Upper lobe of right lung (tissue), 1 donor: ENCODE results near the gene FAM50A. TPM values are rescaled to one million over a fixed set of nuclear protein-coding genes. Genes with fewer than 3 reads are reported as not detected.

ENCODE experiments used
- ATAC-seq: fragments of 200-7000 bp; cut with Tn5 transposase; one replicate; pipeline ENCODE4 v1.9.1; 2020; ENCODE audit warnings: mild to moderate bottlenecking, moderate library complexity
- DNase-seq: peaks from one replicate; pipeline ENCODE4 v3.0.0-alpha.2; 2020
- H3K27ac ChIP-seq: fragments of 200-600 bp; one replicate; pipeline ENCODE4 v1.8.0; 2022
- H3K27me3 ChIP-seq: fragments of 200-600 bp; one replicate; pipeline ENCODE4 v1.8.0; 2022; ENCODE audit warnings: mild to moderate bottlenecking
- H3K36me3 ChIP-seq: fragments of 200-600 bp; one replicate; pipeline ENCODE4 v1.8.0; 2022
- H3K4me1 ChIP-seq: fragments of 200-600 bp; one replicate; pipeline ENCODE4 v1.8.0; 2022
- H3K4me3 ChIP-seq: fragments of 200-600 bp; one replicate; pipeline ENCODE4 v1.8.0; 2022; ENCODE audit warnings: mild to moderate bottlenecking
- H3K9me3 ChIP-seq: fragments of 200-600 bp; one replicate; pipeline ENCODE4 v1.8.0; 2022
- intact Hi-C: fragments of 100-400 bp; cut with DNase I; formaldehyde crosslinking; loops from one replicate; pipeline ENCODE4 v1.11.0; 2022
- total RNA-seq: library from RNA; stranded (reverse); fragmentation: NEBNext Ultra II Directional; extraction: Animal tissue kit (Norgen Biotek cat#: 25700); gene quantifications from one replicate; pipeline ENCODE4 v1.2.1, GENCODE V29; 2021
- TF ChIP-seq, protein P1 (sequence below): fragments of 200-600 bp; IDR thresholded peaks from one replicate; pipeline ENCODE4 v1.8.0; 2022; ENCODE audit warnings: antibody characterized with exemption
- donor health status: DM: no; HTN: yes; CAD: no; lungs with severe emphysema.

The FAM50A gene
- total RNA-seq, 1 donor from 2014 or later: 82.0 TPM

GRCh38 chrX:154487518-154488290 lies 43.8 kb downstream of the FAM50A start:
- peaks cover 5% of the 10 kb centered on the region for H3K4me1 ChIP-seq
- no peaks in the 10 kb centered on the region for H3K36me3 ChIP-seq
- no peak overlapping the region for H3K27ac ChIP-seq
- intact Hi-C loops: no loop called here
- no peak overlapping the region for H3K4me3 ChIP-seq
- TF ChIP-seq, protein P1, sequence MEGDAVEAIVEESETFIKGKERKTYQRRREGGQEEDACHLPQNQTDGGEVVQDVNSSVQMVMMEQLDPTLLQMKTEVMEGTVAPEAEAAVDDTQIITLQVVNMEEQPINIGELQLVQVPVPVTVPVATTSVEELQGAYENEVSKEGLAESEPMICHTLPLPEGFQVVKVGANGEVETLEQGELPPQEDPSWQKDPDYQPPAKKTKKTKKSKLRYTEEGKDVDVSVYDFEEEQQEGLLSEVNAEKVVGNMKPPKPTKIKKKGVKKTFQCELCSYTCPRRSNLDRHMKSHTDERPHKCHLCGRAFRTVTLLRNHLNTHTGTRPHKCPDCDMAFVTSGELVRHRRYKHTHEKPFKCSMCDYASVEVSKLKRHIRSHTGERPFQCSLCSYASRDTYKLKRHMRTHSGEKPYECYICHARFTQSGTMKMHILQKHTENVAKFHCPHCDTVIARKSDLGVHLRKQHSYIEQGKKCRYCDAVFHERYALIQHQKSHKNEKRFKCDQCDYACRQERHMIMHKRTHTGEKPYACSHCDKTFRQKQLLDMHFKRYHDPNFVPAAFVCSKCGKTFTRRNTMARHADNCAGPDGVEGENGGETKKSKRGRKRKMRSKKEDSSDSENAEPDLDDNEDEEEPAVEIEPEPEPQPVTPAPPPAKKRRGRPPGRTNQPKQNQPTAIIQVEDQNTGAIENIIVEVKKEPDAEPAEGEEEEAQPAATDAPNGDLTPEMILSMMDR: no peak
- H3K27me3 ChIP-seq: no peaks in the 10 kb centered on the region
- no peak for DNase-seq
- ATAC-seq: no peak
- H3K9me3 ChIP-seq: no peaks in the 10 kb centered on the region

DNA sequence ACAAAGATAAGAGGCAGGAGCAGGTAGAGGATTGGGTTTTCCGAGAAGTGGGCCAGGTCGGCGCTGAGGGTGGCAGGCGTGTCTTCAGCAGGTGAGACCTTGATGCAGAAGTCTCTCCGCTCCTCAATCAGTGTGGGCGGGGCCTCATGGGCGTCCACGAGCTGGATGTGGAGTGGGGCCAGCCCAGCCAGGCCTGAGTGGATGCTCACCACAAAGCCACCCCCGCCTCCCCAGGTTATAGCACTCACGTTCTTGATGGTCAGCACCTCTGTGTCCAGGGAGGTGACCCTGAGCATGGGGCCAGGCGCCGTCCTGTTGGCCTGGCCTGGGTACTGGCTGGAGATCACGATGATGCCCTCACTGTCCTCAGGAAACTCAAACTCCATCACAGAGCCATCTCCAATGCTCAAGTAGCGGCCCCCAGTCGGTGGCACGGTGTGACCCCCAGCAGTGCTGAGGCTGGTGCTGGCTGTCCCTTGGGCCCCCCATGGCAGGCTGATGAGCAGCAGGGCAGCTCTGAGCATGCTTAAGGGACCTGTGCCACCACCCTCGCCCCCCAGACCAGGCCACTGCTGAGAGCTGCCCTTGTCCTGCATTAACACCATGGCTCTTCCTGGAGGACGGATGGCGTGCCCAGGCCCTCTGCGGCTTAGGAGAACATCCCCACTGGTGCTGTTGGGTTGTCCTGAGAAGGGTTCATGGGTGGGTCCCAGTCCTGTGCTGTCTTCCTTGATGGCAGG lies 44.6 kb downstream of the FAM50A start:
- peaks cover 5% of the 10 kb centered on the region for H3K4me1 ChIP-seq

GRCh38 chrX:154489182-154489581 lies 45.2 kb downstream of the FAM50A start:
- TF ChIP-seq, protein P1: no peak
- H3K36me3 ChIP-seq: no peaks in the 10 kb centered on the region
- intact Hi-C loops: no loop called here
- DNase-seq (no peak), ATAC-seq (no peak)
- H3K27ac ChIP-seq: peak overlapping the region; percentile 91
- H3K9me3 ChIP-seq: no peaks in the 10 kb centered on the region
- H3K4me3 ChIP-seq: peak overlapping the region; percentile 58
- H3K27me3 ChIP-seq: no peaks in the 10 kb centered on the region
- peaks cover 5% of the 10 kb centered on the region for H3K4me1 ChIP-seq

More for the DNA sequence above, 44.6 kb downstream of the FAM50A start:
- no peak for DNase-seq
- no peak for ATAC-seq
- Histone ChIP-seq H3K4me3 (no peak overlapping the region), H3K36me3 (no peaks in the 10 kb centered on the region), H3K27me3 (no peaks in the 10 kb centered on the region), H3K27ac (no peak overlapping the region), H3K9me3 (no peaks in the 10 kb centered on the region)
- intact Hi-C loops: no loop called here
- TF ChIP-seq, protein P1: no peak

DNA sequence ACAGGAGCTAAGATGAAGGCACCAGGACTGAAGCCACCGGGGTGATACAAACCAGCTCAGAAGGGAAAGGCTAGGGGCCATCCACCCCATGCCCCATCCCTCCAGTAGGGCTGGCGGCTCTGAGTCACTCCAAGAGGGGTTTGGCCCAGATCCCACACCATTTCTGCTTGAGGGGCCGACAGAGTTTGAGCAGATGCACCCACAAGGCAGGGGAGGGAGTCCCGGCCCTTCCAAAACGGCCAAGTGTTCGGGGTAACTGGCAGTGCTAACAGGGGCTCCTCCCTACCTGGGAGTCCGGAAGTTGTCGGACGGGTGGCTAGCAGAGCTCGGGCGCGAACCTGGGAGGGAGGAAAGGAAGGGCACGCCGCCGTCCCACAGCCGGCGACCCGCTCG lies 46.1 kb downstream of the FAM50A start:
- peak; percentile 4 for ATAC-seq
- intact Hi-C loops: no loop called here
- peak overlapping the region; percentile 91 for H3K27ac ChIP-seq
- no peaks in the 10 kb centered on the region for H3K27me3 ChIP-seq
- TF ChIP-seq, protein P1: no peak
- peak; percentile 73 for DNase-seq
- no peaks in the 10 kb centered on the region for H3K36me3 ChIP-seq
- peak overlapping the region; percentile 58 for H3K4me3 ChIP-seq
- H3K9me3 ChIP-seq: no peaks in the 10 kb centered on the region
- peaks cover 5% of the 10 kb centered on the region for H3K4me1 ChIP-seq

DNA sequence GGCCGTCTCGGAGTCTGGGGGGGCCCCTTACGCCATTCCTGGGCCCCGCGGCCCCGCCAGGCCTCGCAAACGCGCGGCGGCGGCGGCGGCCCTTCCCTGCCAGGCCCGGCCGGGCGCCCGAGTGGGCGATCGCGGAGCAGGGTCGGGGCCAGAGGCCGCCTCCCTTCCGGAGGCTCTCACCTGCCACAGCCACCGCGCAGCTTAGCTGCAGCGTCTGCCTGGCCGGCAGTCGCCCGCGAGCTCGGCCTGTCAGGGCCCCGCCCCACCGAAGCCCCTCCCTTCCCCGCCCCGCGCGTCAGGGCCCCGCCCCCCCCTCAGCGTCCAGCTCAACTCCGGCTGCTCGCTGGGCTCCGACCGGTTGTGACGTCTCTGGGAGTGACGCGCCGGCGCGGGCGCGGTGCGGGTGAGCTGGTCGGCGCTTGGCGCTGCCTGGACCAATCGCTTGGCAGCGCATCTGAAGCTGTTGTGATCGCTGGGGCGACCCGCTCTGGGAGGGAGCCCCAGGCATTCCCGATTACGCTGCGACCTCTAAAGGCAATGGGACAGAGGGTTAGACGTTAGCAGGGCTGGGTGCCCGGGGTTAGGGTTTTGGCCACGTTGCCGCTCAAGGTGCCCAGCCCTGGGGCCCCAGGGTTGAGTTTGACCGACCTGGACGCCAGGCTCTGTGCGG lies 46.6 kb downstream of the FAM50A start, which contains the start of gene SLC10A3:
SLC10A3 (minus strand) TSS at position 216 of the 670 bp plus-strand sequence. CDS start 1,689 bp downstream, outside the sequence.
- TF ChIP-seq, protein P1: no peak
- Histone ChIP-seq H3K27me3 (no peaks in the 10 kb centered on the region), H3K9me3 (no peaks in the 10 kb centered on the region), H3K4me3 (peak within 1 kb of the TSS; percentile 58), H3K36me3 (no peaks in the 10 kb centered on the region), H3K4me1 (peaks cover 5% of the 10 kb centered on the region), H3K27ac (peak within 1 kb of the TSS; percentile 91)
- DNase-seq (peak; percentile 96), ATAC-seq (peak; percentile 91)
- intact Hi-C loops: no loop called here
